ENCODE data around the gene RPS6KA1. TPM values are rescaled to one million over a fixed set of nuclear protein-coding genes. Genes with fewer than 3 reads are reported as not detected.

The RPS6KA1 gene
- total and polyA plus RNA-seq, 9 of the 15 experiments (the other 6 are each of a cell fraction or from before 2014, with no cell fraction given): 2.4 to 61.0 (median 35.5) TPM

DNA sequence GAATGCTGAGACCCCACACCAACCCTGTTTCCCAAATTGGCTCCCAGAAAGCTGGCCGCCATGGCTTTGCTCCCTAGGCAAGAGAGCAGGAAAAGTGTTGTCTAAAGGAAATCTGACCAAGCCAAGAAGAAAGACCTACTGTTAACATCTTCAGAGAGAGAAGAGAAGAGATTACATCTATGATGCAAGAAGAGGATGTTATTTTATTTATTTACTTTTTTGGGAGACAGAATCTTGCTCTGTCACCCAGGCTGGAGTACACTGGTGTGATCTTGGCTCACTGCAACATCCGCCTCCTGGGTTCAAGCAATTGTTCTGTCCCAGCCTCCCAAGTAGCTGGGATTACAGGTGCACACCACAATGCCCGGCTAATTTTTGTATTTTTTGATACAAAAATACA lies 35.6 kb upstream of the RPS6KA1 start:
- CTCF ChIA-PET (ENCODE audit: low intra/inter-chr PET ratio): no interaction called here
- Histone ChIP-seq H3K27ac (ENCODE audit: extremely low read depth, low read depth, low read length) (no peak overlapping the region), H2AFZ (ENCODE audit: low read depth, low read length) (no peak overlapping the region), H3K9ac (ENCODE audit: insufficient read depth in 1 of 2, low read depth in 2 of 2, low read length in 2 of 2) (no peak overlapping the region), H4K20me1 (replicated peaks; ENCODE audit: control insufficient read depth, insufficient read depth, low read length) (no peaks in the 10 kb centered on the region), H3K4me3 (no peak overlapping the region), H3K27me3 (ENCODE audit: control insufficient read depth in 2 of 2, insufficient read depth in 2 of 2, low read length in 2 of 2) (no peaks in the 10 kb centered on the region), H3K9me3 (replicated peaks; ENCODE audit: control insufficient read depth, insufficient read depth, low read depth, low read length) (no peaks in the 10 kb centered on the region), H3K4me1 (replicated peaks in 1 of 2; ENCODE audit: control insufficient read depth in 2 of 2, insufficient read depth in 2 of 2, low read length in 2 of 2) (peaks cover under 1 to 9% of the 10 kb centered on the region in 2 experiments; a peak in 3 of 5 replicates), H3K9me1 (ENCODE audit: control insufficient read depth, insufficient read depth, low read length) (no peaks in the 10 kb centered on the region), H3K4me2 (ENCODE audit: insufficient read depth, low read length) (no peak overlapping the region), H3K79me2 (ENCODE audit: control insufficient read depth, insufficient read depth, low read length) (no peaks in the 10 kb centered on the region), H3K36me3 (ENCODE audit: control insufficient read depth, insufficient read depth, low read length) (no peaks in the 10 kb centered on the region)
- 54% methylated on average over 3 of the region's 3 CpGs for WGBS (ENCODE audit: insufficient coverage, low coverage, missing lambda C conversion rate)
- BruUV-seq (replicated peaks): no TSS peak
- ATAC-seq (no peak), DNase-seq (ENCODE audit: extremely low read depth in 1 of 4, low spot score in 3 of 4) (no peak), FAIRE-seq (no peak)
- intact Hi-C loops (cut with micrococcal nuclease): no loop called here
- in situ Hi-C loops (cut with MboI): no loop called here
- POLR2A ChIA-PET: interaction anchor here (0.7 kb wide), 1 partner anchor 18 kb away, joined by 3 read pairs; no protein-coding TSS in a partner anchor
- no peak for TF ChIP-seq BHLHE40 (IDR thresholded peaks at IDR 0.05; ENCODE audit: low read length)
- no peak for TF ChIP-seq MTA2 (IDR thresholded peaks at IDR 0.05; ENCODE audit: low read depth)
- 0 out of 2 replicates have a peak, but pooled peaks have one; percentile 17 for TF ChIP-seq SMARCA4 (IDR thresholded peaks at IDR 0.05)
- no peak for TF ChIP-seq BRCA1 (IDR thresholded peaks at IDR 0.05)
- TF ChIP-seq BRCA1 (CRISPR knock-in tag; IDR thresholded peaks at IDR 0.05): no peak
- no peak for TF ChIP-seq PTBP1 (IDR thresholded peaks at IDR 0.05; ENCODE audit: low read depth, low read length)
- TF ChIP-seq CCNT2 (IDR thresholded peaks at IDR 0.05; ENCODE audit: borderline replicate concordance, extremely low read depth, insufficient read length, low read depth, low read length): no peak
- no peak for TF ChIP-seq CAMTA2 (CRISPR knock-in tag; conservative IDR thresholded peaks at IDR 0.05)
- TF ChIP-seq ZNF311 (CRISPR knock-in tag; IDR thresholded peaks at IDR 0.05): no peak
- peak; percentile 27; the same call in 1 of the 2 replicates for TF ChIP-seq NFE2 (IDR thresholded peaks at IDR 0.05; ENCODE audit: low read depth)
- TF ChIP-seq FOSL1 (tag; conservative IDR thresholded peaks at IDR 0.05): 0 out of 2 replicates have a peak, but pooled peaks have one; percentile 30
- TF ChIP-seq, protein P1, sequence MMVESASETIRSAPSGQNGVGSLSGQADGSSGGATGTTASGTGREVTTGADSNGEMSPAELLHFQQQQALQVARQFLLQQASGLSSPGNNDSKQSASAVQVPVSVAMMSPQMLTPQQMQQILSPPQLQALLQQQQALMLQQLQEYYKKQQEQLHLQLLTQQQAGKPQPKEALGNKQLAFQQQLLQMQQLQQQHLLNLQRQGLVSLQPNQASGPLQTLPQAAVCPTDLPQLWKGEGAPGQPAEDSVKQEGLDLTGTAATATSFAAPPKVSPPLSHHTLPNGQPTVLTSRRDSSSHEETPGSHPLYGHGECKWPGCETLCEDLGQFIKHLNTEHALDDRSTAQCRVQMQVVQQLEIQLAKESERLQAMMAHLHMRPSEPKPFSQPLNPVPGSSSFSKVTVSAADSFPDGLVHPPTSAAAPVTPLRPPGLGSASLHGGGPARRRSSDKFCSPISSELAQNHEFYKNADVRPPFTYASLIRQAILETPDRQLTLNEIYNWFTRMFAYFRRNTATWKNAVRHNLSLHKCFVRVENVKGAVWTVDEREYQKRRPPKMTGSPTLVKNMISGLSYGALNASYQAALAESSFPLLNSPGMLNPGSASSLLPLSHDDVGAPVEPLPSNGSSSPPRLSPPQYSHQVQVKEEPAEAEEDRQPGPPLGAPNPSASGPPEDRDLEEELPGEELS (CRISPR knock-in tag; IDR thresholded peaks at IDR 0.05; ENCODE audit: borderline replicate concordance): no peak
- peak; percentile 31; the same call in 1 of the 2 replicates for TF ChIP-seq DPF2 (IDR thresholded peaks at IDR 0.05)
- TF ChIP-seq, protein P2, sequence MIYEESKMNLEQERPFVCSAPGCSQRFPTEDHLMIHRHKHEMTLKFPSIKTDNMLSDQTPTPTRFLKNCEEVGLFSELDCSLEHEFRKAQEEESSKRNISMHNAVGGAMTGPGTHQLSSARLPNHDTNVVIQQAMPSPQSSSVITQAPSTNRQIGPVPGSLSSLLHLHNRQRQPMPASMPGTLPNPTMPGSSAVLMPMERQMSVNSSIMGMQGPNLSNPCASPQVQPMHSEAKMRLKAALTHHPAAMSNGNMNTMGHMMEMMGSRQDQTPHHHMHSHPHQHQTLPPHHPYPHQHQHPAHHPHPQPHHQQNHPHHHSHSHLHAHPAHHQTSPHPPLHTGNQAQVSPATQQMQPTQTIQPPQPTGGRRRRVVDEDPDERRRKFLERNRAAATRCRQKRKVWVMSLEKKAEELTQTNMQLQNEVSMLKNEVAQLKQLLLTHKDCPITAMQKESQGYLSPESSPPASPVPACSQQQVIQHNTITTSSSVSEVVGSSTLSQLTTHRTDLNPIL (CRISPR knock-in tag; IDR thresholded peaks at IDR 0.05): no peak
- no peak for TF ChIP-seq YBX1 (IDR thresholded peaks at IDR 0.05)
- no peak for TF ChIP-seq TSC22D4 (tag; IDR thresholded peaks at IDR 0.05)
- TF ChIP-seq ZNF24 (IDR thresholded peaks at IDR 0.05): no peak
- no peak for TF ChIP-seq U2AF1 (optimal IDR thresholded peaks at IDR 0.05; ENCODE audit: low read depth, low read length)
- TF ChIP-seq, protein P3, sequence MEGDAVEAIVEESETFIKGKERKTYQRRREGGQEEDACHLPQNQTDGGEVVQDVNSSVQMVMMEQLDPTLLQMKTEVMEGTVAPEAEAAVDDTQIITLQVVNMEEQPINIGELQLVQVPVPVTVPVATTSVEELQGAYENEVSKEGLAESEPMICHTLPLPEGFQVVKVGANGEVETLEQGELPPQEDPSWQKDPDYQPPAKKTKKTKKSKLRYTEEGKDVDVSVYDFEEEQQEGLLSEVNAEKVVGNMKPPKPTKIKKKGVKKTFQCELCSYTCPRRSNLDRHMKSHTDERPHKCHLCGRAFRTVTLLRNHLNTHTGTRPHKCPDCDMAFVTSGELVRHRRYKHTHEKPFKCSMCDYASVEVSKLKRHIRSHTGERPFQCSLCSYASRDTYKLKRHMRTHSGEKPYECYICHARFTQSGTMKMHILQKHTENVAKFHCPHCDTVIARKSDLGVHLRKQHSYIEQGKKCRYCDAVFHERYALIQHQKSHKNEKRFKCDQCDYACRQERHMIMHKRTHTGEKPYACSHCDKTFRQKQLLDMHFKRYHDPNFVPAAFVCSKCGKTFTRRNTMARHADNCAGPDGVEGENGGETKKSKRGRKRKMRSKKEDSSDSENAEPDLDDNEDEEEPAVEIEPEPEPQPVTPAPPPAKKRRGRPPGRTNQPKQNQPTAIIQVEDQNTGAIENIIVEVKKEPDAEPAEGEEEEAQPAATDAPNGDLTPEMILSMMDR (IDR thresholded peaks at IDR 0.05 in 2 of 3, conservative IDR thresholded peaks at IDR 0.05 in 1 of 3; ENCODE audit: insufficient read depth in 2 of 3, low read depth in 1 of 3, low read length in 3 of 3): no peak
